Measurements from ENCODE around the gene S100A3.
"Not testable (repeated sequence)": the region's sequence is repeated elsewhere in the genome, so short reads cannot be mapped to it uniquely, and the experiment has no call there.

Gene S100A3

GRCh38 chr1:153548722-153549688 is at the start of gene S100A3:
Gene S100A3, minus strand, starts transcription at chr1:153549258. Its CDS starts 773 bp downstream, at chr1:153548485.
- no peak for DNase-seq (ENCODE audit: low read depth, low spot score)

GRCh38 chr1:153598309-153599172 is 49.5 kb upstream of the S100A3 start:
- no peak for DNase-seq (ENCODE audit: low read depth, low spot score)

GRCh38 chr1:153597206-153597605 is 48.1 kb upstream of the S100A3 start:
- no peak for DNase-seq (ENCODE audit: low read depth, low spot score)

GRCh38 chr1:153592748-153593147 is 43.7 kb upstream of the S100A3 start:
- no peak for DNase-seq (ENCODE audit: low read depth, low spot score)

GRCh38 chr1:153588482-153588881 is 39.4 kb upstream of the S100A3 start:
- DNase-seq (ENCODE audit: low read depth, low spot score) = no peak

- DNase-seq (ENCODE audit: low read depth, low spot score) = not testable (repeated sequence)
Measured at GRCh38 chr1:153588033-153588432, 39.0 kb upstream of the S100A3 start.

GRCh38 chr1:153587314-153587713 is 38.3 kb upstream of the S100A3 start:
- no peak for DNase-seq (ENCODE audit: low read depth, low spot score)

- no peak for DNase-seq (ENCODE audit: low read depth, low spot score)
Measured at GRCh38 chr1:153586347-153586746, 37.3 kb upstream of the S100A3 start.

GRCh38 chr1:153585006-153585405 is 35.9 kb upstream of the S100A3 start:
- no peak for DNase-seq (ENCODE audit: low read depth, low spot score)

GRCh38 chr1:153583976-153584375 is 34.9 kb upstream of the S100A3 start:
- no peak for DNase-seq (ENCODE audit: low read depth, low spot score)

- not testable (repeated sequence) for DNase-seq (ENCODE audit: low read depth, low spot score)
Measured at GRCh38 chr1:153583514-153583913, 34.5 kb upstream of the S100A3 start.

- not testable (repeated sequence) for DNase-seq (ENCODE audit: low read depth, low spot score)
Measured at GRCh38 chr1:153582836-153583235, 33.8 kb upstream of the S100A3 start.

- no peak for DNase-seq (ENCODE audit: low read depth, low spot score)
Measured at GRCh38 chr1:153578936-153579335, 29.9 kb upstream of the S100A3 start.

GRCh38 chr1:153578490-153578889 is 29.4 kb upstream of the S100A3 start:
- DNase-seq (ENCODE audit: low read depth, low spot score) = no peak

GRCh38 chr1:153577624-153578051 is 28.6 kb upstream of the S100A3 start:
- no peak for DNase-seq (ENCODE audit: low read depth, low spot score)

GRCh38 chr1:153577138-153577537 is 28.1 kb upstream of the S100A3 start:
- DNase-seq (ENCODE audit: low read depth, low spot score) = no peak

GRCh38 chr1:153575497-153575896 is 26.4 kb upstream of the S100A3 start:
- not testable (repeated sequence) for DNase-seq (ENCODE audit: low read depth, low spot score)

- DNase-seq (ENCODE audit: low read depth, low spot score) = not testable (repeated sequence)
Measured at GRCh38 chr1:153575081-153575491, 26.0 kb upstream of the S100A3 start.

- no peak for DNase-seq (ENCODE audit: low read depth, low spot score)
Measured at GRCh38 chr1:153573351-153573750, 24.3 kb upstream of the S100A3 start.

- no peak for DNase-seq (ENCODE audit: low read depth, low spot score)
Measured at GRCh38 chr1:153572569-153573015, 23.5 kb upstream of the S100A3 start.

- no peak for DNase-seq (ENCODE audit: low read depth, low spot score)
Measured at GRCh38 chr1:153571706-153572105, 22.6 kb upstream of the S100A3 start.

- DNase-seq (ENCODE audit: low read depth, low spot score) = no peak
Measured at GRCh38 chr1:153570874-153571273, 21.8 kb upstream of the S100A3 start.
